Camera-type eye (tissue), 1 donor: Measurements from ENCODE around the gene EEF1A2. TPM values are rescaled to one million over a fixed set of nuclear protein-coding genes. Genes with fewer than 3 reads are reported as not detected.

Experiments
- total RNA-seq: library from RNA; depleted of rRNA; stranded (reverse); fragments of >200 nt; gene quantifications from one replicate; pipeline ENCODE4 v1.2.3, GENCODE V29; 2014

The EEF1A2 gene
- 87.6 TPM for total RNA-seq

DNA sequence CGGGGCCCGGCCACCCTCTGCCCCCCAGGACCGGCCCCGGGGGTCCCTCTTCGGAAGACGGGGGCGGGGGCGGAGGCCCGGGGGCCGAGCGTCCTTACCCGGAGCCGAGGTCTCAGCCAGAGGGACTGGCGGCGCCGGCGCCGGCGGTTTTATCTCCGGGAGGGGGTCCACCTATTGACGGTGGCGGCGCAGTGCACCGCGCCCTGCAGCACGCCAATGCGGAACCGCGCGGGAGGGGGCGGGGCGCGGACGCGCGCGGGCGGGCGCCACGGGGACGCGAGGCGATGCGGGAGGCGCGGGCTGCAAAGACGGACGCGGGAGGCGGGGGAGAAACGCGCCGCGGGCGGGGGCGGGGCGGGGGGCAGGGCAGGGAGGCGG, at the start of gene EEF1A2:
TSS of gene EEF1A2 (minus strand) at position 124 of the 378 bp plus-strand sequence. CDS start 1,320 bp downstream, outside the sequence.

GRCh38 chr20:63547725-63548480, 49.0 kb upstream of the EEF1A2 start, which contains the start of gene SRMS:
SRMS (minus strand) TSS chr20:63547749; CDS start chr20:63547463, 286 bp downstream.

GRCh38 chr20:63536997-63537524, 38.2 kb upstream of the EEF1A2 start, which contains the start of gene PTK6:
PTK6 (minus strand) TSS chr20:63537376; CDS start chr20:63537314, 62 bp downstream.

GRCh38 chr20:63520504-63520933, 21.6 kb upstream of the EEF1A2 start, which contains the start of gene PPDPF:
PPDPF (plus strand) TSS chr20:63520765; CDS start chr20:63521309, 544 bp downstream.

DNA sequence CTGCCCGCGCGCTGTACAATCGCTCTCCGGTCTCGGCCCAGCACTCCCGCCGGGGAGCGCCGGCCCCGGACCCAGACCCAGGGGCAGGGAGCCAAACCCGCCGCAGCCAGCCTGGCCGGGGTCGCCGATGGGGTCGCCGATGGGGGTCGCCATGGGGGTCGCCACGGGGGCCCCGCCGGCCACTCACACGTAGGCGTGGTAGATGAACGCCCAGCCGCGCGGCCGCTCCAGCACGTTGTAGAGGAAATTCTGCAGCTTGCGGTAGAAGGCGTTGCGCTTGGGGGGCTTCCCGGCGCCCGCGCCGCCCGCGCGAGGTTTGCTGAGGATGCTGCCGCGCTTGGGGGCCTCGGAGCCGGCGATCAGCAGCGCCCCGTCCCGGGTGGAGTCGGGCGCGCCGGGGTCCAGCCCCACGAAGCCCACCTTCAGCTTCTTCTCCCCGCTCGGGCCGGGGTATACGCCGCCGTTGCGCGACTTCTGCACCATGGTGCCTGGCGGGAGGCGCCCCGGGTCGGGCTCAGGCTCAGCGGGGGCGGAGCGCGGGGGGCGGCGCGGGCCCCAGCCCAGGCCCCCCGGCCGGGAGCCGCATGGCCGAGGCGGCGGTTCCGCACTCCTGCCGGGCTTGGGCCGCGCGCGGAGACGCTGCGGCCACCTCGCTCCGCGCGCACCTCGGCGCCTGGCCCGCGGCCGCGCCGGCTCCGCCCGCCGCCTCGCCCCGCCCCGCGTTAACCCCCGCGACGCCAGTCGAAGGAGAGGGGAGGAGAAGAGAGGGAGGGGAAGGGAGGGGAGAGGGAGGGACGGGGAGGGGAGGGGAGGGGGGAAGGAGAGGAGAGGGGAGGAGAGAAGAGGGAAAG, 26.7 kb downstream of the EEF1A2 start, which contains the start of gene KCNQ2:
TSS of gene KCNQ2 (minus strand) at position 675 of the 851 bp plus-strand sequence. CDS start at position 483, 192 bp downstream.

Other genes starting within 250 kb of the EEF1A2 start
- gene NKAIN4, start 244.6 kb downstream of the EEF1A2 start, total RNA-seq = 24.6 TPM
- 97.1 TPM for gene ARFGAP1, start 226.3 kb downstream of the EEF1A2 start, total RNA-seq
- gene COL20A1, start 205.9 kb downstream of the EEF1A2 start, total RNA-seq = 4.7 TPM
- gene CHRNA4, start 137.7 kb downstream of the EEF1A2 start, total RNA-seq = 12.0 TPM
- 31.6 TPM for gene KCNQ2, start 26.4 kb downstream of the EEF1A2 start, total RNA-seq
- gene PPDPF, start 21.7 kb upstream of the EEF1A2 start, total RNA-seq = 104 TPM
- gene PTK6, start 38.3 kb upstream of the EEF1A2 start, total RNA-seq = 1.3 TPM
- gene SRMS, start 48.7 kb upstream of the EEF1A2 start, total RNA-seq = not detected
- 1.0 TPM for gene FNDC11, start 55.1 kb upstream of the EEF1A2 start, total RNA-seq
- gene HELZ2, start 75.2 kb upstream of the EEF1A2 start, total RNA-seq = 25.6 TPM
- gene GMEB2, start 128.0 kb upstream of the EEF1A2 start, total RNA-seq = 10.9 TPM
- 51.6 TPM for gene STMN3, start 154.3 kb upstream of the EEF1A2 start, total RNA-seq
- 51.3 TPM for gene RTEL1, start 159.2 kb upstream of the EEF1A2 start, total RNA-seq
- 5.4 TPM for gene TNFRSF6B, start 197.6 kb upstream of the EEF1A2 start, total RNA-seq
- 39.7 TPM for gene ARFRP1, start 208.9 kb upstream of the EEF1A2 start, total RNA-seq
- 31.1 TPM for gene ZGPAT, start 209.0 kb upstream of the EEF1A2 start, total RNA-seq
- gene LIME1, start 237.6 kb upstream of the EEF1A2 start, total RNA-seq = 16.5 TPM
- 32.0 TPM for gene SLC2A4RG, start 240.7 kb upstream of the EEF1A2 start, total RNA-seq